Lung (tissue), 12 donors: ENCODE data around the gene CEACAM1. TPM values are rescaled to one million over a fixed set of nuclear protein-coding genes. Genes with fewer than 3 reads are reported as not detected.

Source experiments
- ATAC-seq: fragments of 200-7000 bp; cut with Tn5 transposase; one replicate; pipeline ENCODE4 v1.9.1; 2020; ENCODE audit warnings: moderate number of reproducible peaks; ENCODE audit not compliant: insufficient read depth, low FRiP score
- DNase-seq, 3 donors: peaks; one replicate each; pipeline ENCODE4 v3.0.0-alpha.2; 2013 to 2017
- H3K27ac ChIP-seq, 2 donors: one replicate each; pipeline ENCODE4 v1.5.1; 2013; ENCODE audit warnings: mild to moderate bottlenecking in 2 of 2, moderate library complexity in 2 of 2, control low read depth in 1 of 2, inconsistent platforms in 1 of 2, low read depth in 1 of 2, low read length in 1 of 2
- H3K27me3 ChIP-seq, 3 donors: one replicate each; pipeline ENCODE4 v1.5.1; 2013; ENCODE audit warnings: low read length in 2 of 3; ENCODE audit not compliant: control insufficient read depth in 3 of 3, insufficient read depth in 3 of 3
- H3K36me3 ChIP-seq, 4 donors: one replicate each; pipeline ENCODE4 v1.5.1; 2013; ENCODE audit warnings: low read length in 4 of 4, mild to moderate bottlenecking in 1 of 4, moderate library complexity in 1 of 4; ENCODE audit not compliant: control insufficient read depth in 4 of 4, insufficient read depth in 4 of 4
- H3K4me1 ChIP-seq, 5 donors: one replicate each; pipeline ENCODE4 v1.5.1; 2013; ENCODE audit warnings: low read length in 5 of 5, mild to moderate bottlenecking in 2 of 5, moderate library complexity in 1 of 5; ENCODE audit not compliant: control insufficient read depth in 5 of 5, insufficient read depth in 5 of 5
- H3K4me3 ChIP-seq: one replicate; pipeline ENCODE4 v1.5.1; 2013; ENCODE audit warnings: mild to moderate bottlenecking, control low read depth, moderate library complexity
- H3K9ac ChIP-seq, 2 donors: one replicate each; pipeline ENCODE4 v1.5.1; 2013; ENCODE audit warnings: low read length in 2 of 2, control low read depth in 1 of 2; ENCODE audit not compliant: insufficient read depth in 1 of 2
- H3K9me3 ChIP-seq, 4 donors: one replicate each; pipeline ENCODE4 v1.5.1; 2013; ENCODE audit warnings: low read length in 3 of 4, mild to moderate bottlenecking in 1 of 4, moderate library complexity in 1 of 4; ENCODE audit not compliant: control insufficient read depth in 4 of 4, insufficient read depth in 3 of 4
- WGBS, 2 donors: extraction: QIAGEN DNeasy Blood & Tissue Kit; methylation state at CpG; one replicate each; pipeline ENCODE4 v1.1.7; 2013; 5-methylcytosine and 5-hydroxymethylcytosine counted together
- polyA plus RNA-seq, 2 donors: library from polyadenylated mRNA; stranded (reverse); fragments of 200-250 nt; gene quantifications; one replicate each; pipeline ENCODE4 v1.2.1, GENCODE V29; 2013
- total RNA-seq, 2 donors: library from RNA; depleted of rRNA in 1 of 2; stranded (reverse); fragments of >200 nt in 1 of 2; gene quantifications; one replicate each; pipeline ENCODE4 v1.2.1, GENCODE V29; 2014 to 2021
- TF ChIP-seq, protein P1 (sequence below): IDR thresholded peaks from 2 replicates; pipeline ENCODE4 v1.5.1; 2012; ENCODE audit warnings: mild to moderate bottlenecking; ENCODE audit errors: control extremely low read depth, extremely low read depth
- donor health status: control.
- donor health status: control.
- donor health status: Bipolar disorder and iron deficiency.
- donor health status: healthy.
- donor health status: DM: yes; HTN: yes; CAD: no.

CEACAM1 gene
- total and polyA plus RNA-seq, 4 donors, result 3.6 to 26.8 (median 10.3) TPM

DNA sequence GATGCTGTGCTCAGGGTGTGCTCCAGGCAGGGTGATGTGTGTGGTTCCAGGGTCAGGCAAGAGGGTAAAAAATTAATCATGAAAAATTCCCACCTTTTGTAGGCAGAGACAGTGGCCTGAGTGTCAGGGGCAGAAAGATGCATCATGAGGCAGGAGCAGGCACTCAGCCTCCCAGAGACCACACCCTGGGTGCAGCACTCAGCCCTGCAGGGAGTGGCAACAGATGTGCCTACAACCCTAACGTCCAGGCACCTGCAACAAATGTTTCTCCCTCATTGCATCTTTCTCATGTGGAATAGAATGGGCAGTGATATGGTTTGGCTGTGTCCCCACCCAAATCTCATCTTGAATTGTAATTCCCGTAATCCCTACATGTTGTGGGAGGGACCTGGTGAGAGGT, 19.6 kb upstream of the CEACAM1 start:
- no peak overlapping the region for H3K27ac ChIP-seq
- H3K36me3 ChIP-seq, result no peaks in the 10 kb centered on the region
- DNase-seq (no peak), ATAC-seq (no peak)
- TF ChIP-seq, protein P1, sequence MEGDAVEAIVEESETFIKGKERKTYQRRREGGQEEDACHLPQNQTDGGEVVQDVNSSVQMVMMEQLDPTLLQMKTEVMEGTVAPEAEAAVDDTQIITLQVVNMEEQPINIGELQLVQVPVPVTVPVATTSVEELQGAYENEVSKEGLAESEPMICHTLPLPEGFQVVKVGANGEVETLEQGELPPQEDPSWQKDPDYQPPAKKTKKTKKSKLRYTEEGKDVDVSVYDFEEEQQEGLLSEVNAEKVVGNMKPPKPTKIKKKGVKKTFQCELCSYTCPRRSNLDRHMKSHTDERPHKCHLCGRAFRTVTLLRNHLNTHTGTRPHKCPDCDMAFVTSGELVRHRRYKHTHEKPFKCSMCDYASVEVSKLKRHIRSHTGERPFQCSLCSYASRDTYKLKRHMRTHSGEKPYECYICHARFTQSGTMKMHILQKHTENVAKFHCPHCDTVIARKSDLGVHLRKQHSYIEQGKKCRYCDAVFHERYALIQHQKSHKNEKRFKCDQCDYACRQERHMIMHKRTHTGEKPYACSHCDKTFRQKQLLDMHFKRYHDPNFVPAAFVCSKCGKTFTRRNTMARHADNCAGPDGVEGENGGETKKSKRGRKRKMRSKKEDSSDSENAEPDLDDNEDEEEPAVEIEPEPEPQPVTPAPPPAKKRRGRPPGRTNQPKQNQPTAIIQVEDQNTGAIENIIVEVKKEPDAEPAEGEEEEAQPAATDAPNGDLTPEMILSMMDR, result no peak
- WGBS, 2 donors, result 51 to 66% methylated on average over 2 of the region's 2 CpGs
- H3K27me3 ChIP-seq, result no peaks in the 10 kb centered on the region
- H3K4me3 ChIP-seq, result no peak overlapping the region
- H3K9me3 ChIP-seq, result peaks cover 0 to 7% (median 0%) of the 10 kb centered on the region in 4 donors
- H3K4me1 ChIP-seq, result no peaks in the 10 kb centered on the region
- H3K9ac ChIP-seq, result no peak overlapping the region

DNA sequence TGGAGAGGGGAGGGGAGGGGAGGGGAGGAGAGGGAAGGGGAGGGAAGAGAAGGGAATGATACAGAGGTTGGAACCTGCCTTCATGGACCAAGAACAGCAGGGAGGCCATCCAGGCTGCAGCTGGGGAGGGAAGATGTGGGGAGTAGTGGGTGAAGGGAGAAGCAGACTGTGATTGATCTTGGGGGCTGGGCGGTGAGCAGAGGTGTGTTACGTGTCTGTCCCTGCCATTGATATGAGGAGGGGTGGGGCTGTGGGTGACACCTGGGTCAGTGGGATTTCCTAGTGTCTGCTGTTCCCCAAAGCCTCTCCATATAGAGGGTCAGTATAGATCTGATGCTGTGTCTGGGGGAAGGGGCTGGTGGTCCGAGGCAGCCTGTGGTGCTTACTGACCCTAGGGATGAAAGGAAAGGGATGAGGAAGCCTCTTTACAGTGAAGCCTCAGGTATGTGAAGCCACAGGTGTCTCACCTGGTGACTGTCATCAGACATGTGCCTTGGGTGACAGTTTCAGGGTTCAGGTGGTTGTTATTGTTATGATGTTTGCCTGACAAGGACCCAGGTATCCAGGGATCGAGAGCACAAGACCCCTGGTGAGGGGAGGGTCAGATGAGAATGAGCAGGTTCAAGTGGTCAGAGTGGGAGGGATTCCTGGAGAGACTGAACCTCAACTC, 18.7 kb upstream of the CEACAM1 start:
- TF ChIP-seq, protein P1, result no peak
- no peak for DNase-seq
- Histone ChIP-seq H3K27me3 (no peaks in the 10 kb centered on the region), H3K27ac (no peak overlapping the region), H3K9ac (no peak overlapping the region), H3K9me3 (peaks cover 0 to 7% (median 0%) of the 10 kb centered on the region in 4 donors), H3K36me3 (no peaks in the 10 kb centered on the region), H3K4me1 (no peaks in the 10 kb centered on the region), H3K4me3 (no peak overlapping the region)
- 79 to 88% methylated on average over 4 of the region's 4 CpGs for WGBS, 2 donors
- ATAC-seq, result no peak

DNA sequence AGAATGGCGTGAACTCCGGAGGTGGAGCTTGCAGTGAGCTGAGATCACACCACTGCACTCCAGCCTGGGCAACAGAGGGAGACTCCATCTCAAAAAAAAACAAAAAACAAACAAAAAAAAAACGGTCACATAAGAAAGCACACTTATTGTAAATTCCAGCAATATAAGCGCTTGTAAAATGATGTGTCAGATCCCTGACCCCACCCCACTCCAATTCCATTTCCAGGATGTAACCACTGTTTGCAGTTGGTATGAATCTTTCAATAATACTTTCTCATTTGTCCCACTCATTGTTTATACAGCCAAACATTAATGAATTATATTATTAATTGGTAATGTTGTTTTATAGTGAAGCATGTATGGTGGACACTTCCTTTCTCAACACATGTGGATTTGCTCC, 15.9 kb upstream of the CEACAM1 start:
- TF ChIP-seq, protein P1, result no peak
- no peak for DNase-seq
- ATAC-seq, result no peak
- peaks cover 0 to 6% (median 0%) of the 10 kb centered on the region in 4 donors for H3K9me3 ChIP-seq
- 82 to 89% methylated on average over 4 of the region's 4 CpGs for WGBS, 2 donors
- H3K9ac ChIP-seq, result no peak overlapping the region
- no peak overlapping the region for H3K27ac ChIP-seq
- no peaks in the 10 kb centered on the region for H3K27me3 ChIP-seq
- peaks cover 0 to 2% (median 0%) of the 10 kb centered on the region in 5 donors for H3K4me1 ChIP-seq
- H3K36me3 ChIP-seq, result no peaks in the 10 kb centered on the region
- H3K4me3 ChIP-seq, result no peak overlapping the region

DNA sequence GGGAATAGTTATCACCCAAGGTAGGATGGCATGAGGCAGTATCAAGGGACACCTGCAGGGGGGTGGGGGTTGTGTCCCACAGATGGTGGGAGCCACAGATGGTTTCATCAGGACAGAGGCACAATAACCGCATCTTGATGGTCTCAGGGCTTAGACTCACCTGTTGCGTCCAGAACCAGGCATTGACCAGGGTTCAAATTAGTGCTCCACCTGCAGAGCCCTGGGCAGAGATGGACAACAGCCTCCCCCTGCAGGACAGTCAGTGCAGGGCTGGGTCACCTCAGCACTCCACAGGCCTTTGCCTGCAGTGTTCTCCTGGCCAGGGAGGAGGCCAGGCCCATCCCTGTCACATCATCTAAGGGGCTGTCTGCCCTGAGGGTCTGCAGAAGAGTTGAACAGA, 14.5 kb upstream of the CEACAM1 start:
- no peak for ATAC-seq
- 97 to 99% methylated on average over 2 of the region's 2 CpGs for WGBS, 2 donors
- H3K27ac ChIP-seq, result no peak overlapping the region
- H3K4me1 ChIP-seq, result peaks cover 0 to 6% (median 0%) of the 10 kb centered on the region in 5 donors
- TF ChIP-seq, protein P1, result no peak
- H3K4me3 ChIP-seq, result no peak overlapping the region
- H3K9ac ChIP-seq, result no peak overlapping the region
- peaks cover 0 to 5% (median 0%) of the 10 kb centered on the region in 4 donors for H3K9me3 ChIP-seq
- no peaks in the 10 kb centered on the region for H3K27me3 ChIP-seq
- no peaks in the 10 kb centered on the region for H3K36me3 ChIP-seq
- no peak for DNase-seq
